GM23248 (cell line): ENCODE data around the gene STK33. TPM values are rescaled to one million over a fixed set of nuclear protein-coding genes. Genes with fewer than 3 reads are reported as not detected.

Experiments
- DNase-seq: peaks from one replicate; pipeline ENCODE4 v3.0.0-alpha.2; 2015
- H2AFZ ChIP-seq: fragments of 200-600 bp; sonication (generic); 2 replicates; pipeline ENCODE4 v1.6.1; 2016; ENCODE audit warnings: antibody characterized with exemption
- H3F3A ChIP-seq: fragments of 200-600 bp; sonication (generic); 2 replicates; pipeline ENCODE4 v1.6.1; 2016; ENCODE audit warnings: mild to moderate bottlenecking, antibody characterized with exemption, mixed run types; ENCODE audit not compliant: insufficient read depth
- H3K27ac ChIP-seq: fragments of 200-600 bp; sonication (generic); 2 replicates; pipeline ENCODE4 v1.5.1; 2016; ENCODE audit warnings: mild to moderate bottlenecking
- H3K27me3 ChIP-seq: fragments of 200-600 bp; sonication (generic); replicated peaks from 2 replicates; pipeline ENCODE4 v1.6.1; 2016; ENCODE audit warnings: mild to moderate bottlenecking; ENCODE audit not compliant: insufficient read depth
- H3K36me3 ChIP-seq: fragments of 200-600 bp; sonication (generic); 2 replicates; pipeline ENCODE4 v1.6.1; 2016; ENCODE audit warnings: low read depth, mild to moderate bottlenecking
- H3K4me1 ChIP-seq: fragments of 200-600 bp; sonication (generic); 2 replicates; pipeline ENCODE4 v1.6.1; 2016; ENCODE audit warnings: mild to moderate bottlenecking; ENCODE audit not compliant: insufficient read depth
- H3K4me2 ChIP-seq: fragments of 200-600 bp; sonication (generic); one replicate; pipeline ENCODE4 v1.6.1; 2016; ENCODE audit warnings: mild to moderate bottlenecking; ENCODE audit not compliant: unreplicated experiment
- H3K4me3 ChIP-seq: fragments of 200-600 bp; sonication (generic); 2 replicates; pipeline ENCODE4 v1.5.1; 2016; ENCODE audit warnings: mild to moderate bottlenecking
- H3K79me2 ChIP-seq: fragments of 200-600 bp; sonication (generic); 2 replicates; pipeline ENCODE4 v1.6.1; 2016; ENCODE audit warnings: mild to moderate bottlenecking; ENCODE audit not compliant: insufficient read depth
- H3K9ac ChIP-seq: fragments of 200-600 bp; sonication (generic); 2 replicates; pipeline ENCODE4 v1.6.1; 2016; ENCODE audit warnings: mild to moderate bottlenecking
- H3K9me2 ChIP-seq: fragments of 200-600 bp; sonication (generic); 2 replicates; pipeline ENCODE4 v1.6.1; 2016; ENCODE audit warnings: mixed run types, mild to moderate bottlenecking, moderate library complexity; ENCODE audit not compliant: insufficient read depth
- H3K9me3 ChIP-seq: fragments of 200-600 bp; sonication (generic); one replicate; pipeline ENCODE4 v1.6.1; 2017; ENCODE audit warnings: low read depth
- H4K20me1 ChIP-seq: fragments of 200-600 bp; sonication (generic); 2 replicates; pipeline ENCODE4 v1.6.0; 2016; ENCODE audit not compliant: insufficient read depth
- EZH2 ChIP-seq: fragments of 200-600 bp; sonication (generic); IDR thresholded peaks from 2 replicates; pipeline ENCODE4 v1.6.1; 2018; ENCODE audit warnings: antibody characterized with exemption, mild to moderate bottlenecking; ENCODE audit not compliant: insufficient read depth, poor library complexity, severe bottlenecking
- EZH2phosphoT487 ChIP-seq: fragments of 200-600 bp; sonication (generic); IDR thresholded peaks from 2 replicates; pipeline ENCODE4 v1.6.1; 2018; ENCODE audit warnings: antibody characterized with exemption, moderate library complexity, mild to moderate bottlenecking, low read depth; ENCODE audit not compliant: insufficient read depth
- WGBS, 2 experiments: methylation state at CpG; one replicate each; pipeline ENCODE4 v1.1.6; 2015 to 2017; ENCODE audit warnings: low lambda C conversion rate in 2 of 2, low coverage in 1 of 2; ENCODE audit errors: missing lambda C conversion rate in 2 of 2; 5-methylcytosine and 5-hydroxymethylcytosine counted together
- in situ Hi-C: fragments of 300-500 bp; cut with MboI; formaldehyde crosslinking; loops from 2 replicates; pipeline ENCODE4 v1.15.0; 2020
- polyA plus RNA-seq: library from polyadenylated mRNA; unstranded; fragments of >200 nt; fragmentation: Nextera tagmentation; extraction: Ambion mirVana; gene quantifications from 2 replicates; pipeline ENCODE4 v1.2.1, GENCODE V29; 2016
- total RNA-seq: library from RNA; depleted of rRNA; stranded (reverse); fragments of >200 nt; shearing (Covaris generic); gene quantifications from 2 replicates; pipeline ENCODE4 v1.2.3, GENCODE V29; 2014

STK33 gene
- total and polyA plus RNA-seq, 2 experiments from 2014 or later: not detected

GRCh38 chr11:8527939-8528338, 66.1 kb downstream of the STK33 start:
- no peaks in the 10 kb centered on the region for H3K79me2 ChIP-seq
- H4K20me1 ChIP-seq: no peaks in the 10 kb centered on the region
- TF ChIP-seq EZH2 (no peak), EZH2phosphoT487 (no peak)
- no peaks in the 10 kb centered on the region for H3K9me2 ChIP-seq
- H3K4me3 ChIP-seq: no peak overlapping the region
- no peak overlapping the region for H3K9ac ChIP-seq
- no peak overlapping the region for H2AFZ ChIP-seq
- 25 to 29% methylated on average over 3 of the region's 3 CpGs for WGBS, 2 experiments
- DNase-seq: no peak
- no peaks in the 10 kb centered on the region for H3F3A ChIP-seq
- in situ Hi-C loops: no loop called here
- H3K27me3 ChIP-seq: peaks cover 8% of the 10 kb centered on the region
- no peak overlapping the region for H3K4me2 ChIP-seq
- H3K4me1 ChIP-seq: no peaks in the 10 kb centered on the region
- no peaks in the 10 kb centered on the region for H3K36me3 ChIP-seq
- H3K9me3 ChIP-seq: no peaks in the 10 kb centered on the region
- no peak overlapping the region for H3K27ac ChIP-seq

- H3K36me3 ChIP-seq: no peaks in the 10 kb centered on the region
Measured at GRCh38 chr11:8523396-8523795, 70.6 kb downstream of the STK33 start.

GRCh38 chr11:8512547-8512946, 81.5 kb downstream of the STK33 start:
- in situ Hi-C loops: no loop called here

More at GRCh38 chr11:8523396-8523795, 70.6 kb downstream of the STK33 start:
- Histone ChIP-seq H3K4me1 (no peaks in the 10 kb centered on the region), H4K20me1 (no peaks in the 10 kb centered on the region), H3K9me3 (no peaks in the 10 kb centered on the region), H3K27me3 (peaks cover 6% of the 10 kb centered on the region), H3K79me2 (no peaks in the 10 kb centered on the region), H3K4me2 (no peak overlapping the region), H3K4me3 (no peak overlapping the region), H2AFZ (no peak overlapping the region), H3K9ac (no peak overlapping the region), H3K27ac (no peak overlapping the region), H3K9me2 (no peaks in the 10 kb centered on the region), H3F3A (no peaks in the 10 kb centered on the region)
- WGBS, 2 experiments: 75 to 78% methylated on average over 8 to 27 of the region's 34 CpGs
- DNase-seq: no peak
- in situ Hi-C loops: no loop called here
- TF ChIP-seq EZH2phosphoT487 (no peak), EZH2 (no peak)

GRCh38 chr11:8503910-8504364, 90.1 kb downstream of the STK33 start:
- no peaks in the 10 kb centered on the region for H3K9me3 ChIP-seq
- no peaks in the 10 kb centered on the region for H4K20me1 ChIP-seq
- 22 to 43% methylated on average over 1 of the region's 1 CpG for WGBS, 2 experiments
- no peaks in the 10 kb centered on the region for H3K36me3 ChIP-seq
- no peaks in the 10 kb centered on the region for H3K79me2 ChIP-seq
- no peaks in the 10 kb centered on the region for H3K9me2 ChIP-seq
- H2AFZ ChIP-seq: no peak overlapping the region
- H3K4me2 ChIP-seq: no peak overlapping the region
- H3K4me1 ChIP-seq: no peaks in the 10 kb centered on the region
- no peaks in the 10 kb centered on the region for H3K27me3 ChIP-seq
- no peaks in the 10 kb centered on the region for H3F3A ChIP-seq
- TF ChIP-seq EZH2 (no peak), EZH2phosphoT487 (no peak)
- no peak overlapping the region for H3K27ac ChIP-seq
- in situ Hi-C loops: no loop called here
- no peak for DNase-seq
- no peak overlapping the region for H3K9ac ChIP-seq
- no peak overlapping the region for H3K4me3 ChIP-seq

More at GRCh38 chr11:8512547-8512946, 81.5 kb downstream of the STK33 start:
- Histone ChIP-seq H3K9me2 (no peaks in the 10 kb centered on the region), H3K4me1 (no peaks in the 10 kb centered on the region), H3F3A (no peaks in the 10 kb centered on the region), H3K4me2 (no peak overlapping the region), H4K20me1 (no peaks in the 10 kb centered on the region), H3K79me2 (no peaks in the 10 kb centered on the region), H3K27ac (no peak overlapping the region), H3K27me3 (no peaks in the 10 kb centered on the region; the same call in 1 of the 2 replicates), H3K36me3 (no peaks in the 10 kb centered on the region), H3K4me3 (no peak overlapping the region), H3K9me3 (no peaks in the 10 kb centered on the region), H3K9ac (no peak overlapping the region), H2AFZ (no peak overlapping the region)
- TF ChIP-seq EZH2: no peak
- TF ChIP-seq EZH2phosphoT487: no peak
- DNase-seq: no peak
- WGBS, 2 experiments: 35 to 54% methylated on average over 2 of the region's 2 CpGs

GRCh38 chr11:8501836-8502235, 92.2 kb downstream of the STK33 start:
- no peak for TF ChIP-seq EZH2
- no peak for TF ChIP-seq EZH2phosphoT487
- H3K9me3 ChIP-seq: no peaks in the 10 kb centered on the region

More at GRCh38 chr11:8501836-8502235, 92.2 kb downstream of the STK33 start:
- Histone ChIP-seq H3K4me3 (no peak overlapping the region), H4K20me1 (no peaks in the 10 kb centered on the region), H3K4me2 (no peak overlapping the region), H3F3A (no peaks in the 10 kb centered on the region), H3K4me1 (no peaks in the 10 kb centered on the region), H3K79me2 (no peaks in the 10 kb centered on the region), H2AFZ (no peak overlapping the region), H3K36me3 (no peaks in the 10 kb centered on the region), H3K27me3 (no peaks in the 10 kb centered on the region), H3K27ac (no peak overlapping the region), H3K9ac (no peak overlapping the region), H3K9me2 (no peaks in the 10 kb centered on the region)
- no peak for DNase-seq
- in situ Hi-C loops: no loop called here
- 23 to 31% methylated on average over 2 of the region's 2 CpGs for WGBS, 2 experiments
